ENCODE results near the gene MRAP. TPM values are rescaled to one million over a fixed set of nuclear protein-coding genes. Genes with fewer than 3 reads are reported as not detected.

MRAP gene
- total RNA-seq, 1 experiment from 2014 or later = not detected

DNA sequence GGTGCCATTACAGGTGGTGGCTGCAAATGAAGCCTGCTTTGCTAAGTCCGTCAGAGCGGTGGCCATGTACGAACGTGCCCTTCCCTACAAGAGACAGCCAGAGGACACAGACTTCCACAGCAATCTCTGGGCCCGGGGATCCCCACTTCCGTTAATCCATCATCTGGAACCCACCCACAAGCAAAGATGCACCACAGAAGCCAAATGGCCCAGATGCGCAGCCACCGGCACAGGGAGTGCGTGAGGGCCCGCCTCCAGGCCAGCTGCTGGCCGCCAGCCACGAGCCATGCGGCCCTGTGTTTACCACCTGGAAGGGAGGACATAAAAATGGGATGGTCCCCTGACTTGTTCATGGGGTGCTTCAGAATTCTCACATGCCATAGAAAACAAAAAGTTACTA lies 22.1 kb downstream of the MRAP start:
- Histone ChIP-seq H4K20me1 (ENCODE audit: insufficient read depth) (no peaks in the 10 kb centered on the region), H3K9me3 (ENCODE audit: control insufficient read depth in 1 of 2, insufficient read depth in 1 of 2, low read depth in 1 of 2, low read length in 2 of 2) (no peaks in the 10 kb centered on the region), H2AFZ (ENCODE audit: low read depth, low read length, poor library complexity, severe bottlenecking) (no peak overlapping the region), H3K36me3 (ENCODE audit: control insufficient read depth in 1 of 2, insufficient read depth in 2 of 2, low read length in 2 of 2) (peaks cover 70 to 91% of the 10 kb centered on the region in 2 experiments), H3K79me2 (ENCODE audit: insufficient read depth, low read length) (peaks cover 18% of the 10 kb centered on the region; the same call in 1 of the 2 replicates), H3K27ac (ENCODE audit: low read depth, low read length) (no peak overlapping the region), H3K9me2 (ENCODE audit: insufficient read depth) (no peaks in the 10 kb centered on the region), H3K4me1 (ENCODE audit: control insufficient read depth in 1 of 2, insufficient read depth in 2 of 2, low read length in 2 of 2) (no peaks in the 10 kb centered on the region), H3K27me3 (ENCODE audit: insufficient read depth, low read length) (no peaks in the 10 kb centered on the region), H3K4me3 (replicated peaks in 1 of 2; ENCODE audit: low read depth in 1 of 2, low read length in 2 of 2) (no peak overlapping the region), H3K9ac (ENCODE audit: low read length) (no peak overlapping the region), H3K4me2 (ENCODE audit: low read length) (no peak overlapping the region)
- no TSS peak for BruUV-seq (replicated peaks)
- CTCF ChIA-PET = no interaction called here
- ATAC-seq (no peak), DNase-seq (ENCODE audit: low read depth, low spot score) (no peak)
- POLR2A ChIA-PET = no interaction called here
- intact Hi-C loops (cut with micrococcal nuclease) = no loop called here
- TF ChIP-seq EGR1 (IDR thresholded peaks at IDR 0.05; ENCODE audit: low read depth) (no peak), JUND (IDR thresholded peaks at IDR 0.05) (no peak), TCF7L2 (IDR thresholded peaks at IDR 0.05; ENCODE audit: borderline replicate concordance, extremely low read depth, insufficient read depth, insufficient read length) (no peak), SRF (IDR thresholded peaks at IDR 0.05; ENCODE audit: low read depth) (no peak), ELF1 (IDR thresholded peaks at IDR 0.05; ENCODE audit: borderline replicate concordance, low read depth) (no peak), RAD21 (IDR thresholded peaks at IDR 0.05; ENCODE audit: low read depth) (no peak), EZH2 (IDR thresholded peaks at IDR 0.05) (no peak), EZH2phosphoT487 (IDR thresholded peaks at IDR 0.05; ENCODE audit: borderline replicate concordance) (no peak), POLR2A (IDR thresholded peaks at IDR 0.05; ENCODE audit: borderline replicate concordance, extremely low read depth, insufficient read depth, insufficient read length) (no peak), CEBPB (IDR thresholded peaks at IDR 0.05; ENCODE audit: low read depth) (no peak), SIN3A (IDR thresholded peaks at IDR 0.05; ENCODE audit: low read depth) (no peak), YY1 (IDR thresholded peaks at IDR 0.05; ENCODE audit: extremely low read depth, insufficient replicate concordance, low read depth, low read length) (no peak)
- TF ChIP-seq, protein P1, sequence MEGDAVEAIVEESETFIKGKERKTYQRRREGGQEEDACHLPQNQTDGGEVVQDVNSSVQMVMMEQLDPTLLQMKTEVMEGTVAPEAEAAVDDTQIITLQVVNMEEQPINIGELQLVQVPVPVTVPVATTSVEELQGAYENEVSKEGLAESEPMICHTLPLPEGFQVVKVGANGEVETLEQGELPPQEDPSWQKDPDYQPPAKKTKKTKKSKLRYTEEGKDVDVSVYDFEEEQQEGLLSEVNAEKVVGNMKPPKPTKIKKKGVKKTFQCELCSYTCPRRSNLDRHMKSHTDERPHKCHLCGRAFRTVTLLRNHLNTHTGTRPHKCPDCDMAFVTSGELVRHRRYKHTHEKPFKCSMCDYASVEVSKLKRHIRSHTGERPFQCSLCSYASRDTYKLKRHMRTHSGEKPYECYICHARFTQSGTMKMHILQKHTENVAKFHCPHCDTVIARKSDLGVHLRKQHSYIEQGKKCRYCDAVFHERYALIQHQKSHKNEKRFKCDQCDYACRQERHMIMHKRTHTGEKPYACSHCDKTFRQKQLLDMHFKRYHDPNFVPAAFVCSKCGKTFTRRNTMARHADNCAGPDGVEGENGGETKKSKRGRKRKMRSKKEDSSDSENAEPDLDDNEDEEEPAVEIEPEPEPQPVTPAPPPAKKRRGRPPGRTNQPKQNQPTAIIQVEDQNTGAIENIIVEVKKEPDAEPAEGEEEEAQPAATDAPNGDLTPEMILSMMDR (IDR thresholded peaks at IDR 0.05 in 2 of 3, conservative IDR thresholded peaks at IDR 0.05 in 1 of 3; ENCODE audit: borderline replicate concordance in 1 of 3, insufficient read depth in 1 of 3, low read depth in 2 of 3, low read length in 2 of 3) = no peak
- TF ChIP-seq, protein P2, sequence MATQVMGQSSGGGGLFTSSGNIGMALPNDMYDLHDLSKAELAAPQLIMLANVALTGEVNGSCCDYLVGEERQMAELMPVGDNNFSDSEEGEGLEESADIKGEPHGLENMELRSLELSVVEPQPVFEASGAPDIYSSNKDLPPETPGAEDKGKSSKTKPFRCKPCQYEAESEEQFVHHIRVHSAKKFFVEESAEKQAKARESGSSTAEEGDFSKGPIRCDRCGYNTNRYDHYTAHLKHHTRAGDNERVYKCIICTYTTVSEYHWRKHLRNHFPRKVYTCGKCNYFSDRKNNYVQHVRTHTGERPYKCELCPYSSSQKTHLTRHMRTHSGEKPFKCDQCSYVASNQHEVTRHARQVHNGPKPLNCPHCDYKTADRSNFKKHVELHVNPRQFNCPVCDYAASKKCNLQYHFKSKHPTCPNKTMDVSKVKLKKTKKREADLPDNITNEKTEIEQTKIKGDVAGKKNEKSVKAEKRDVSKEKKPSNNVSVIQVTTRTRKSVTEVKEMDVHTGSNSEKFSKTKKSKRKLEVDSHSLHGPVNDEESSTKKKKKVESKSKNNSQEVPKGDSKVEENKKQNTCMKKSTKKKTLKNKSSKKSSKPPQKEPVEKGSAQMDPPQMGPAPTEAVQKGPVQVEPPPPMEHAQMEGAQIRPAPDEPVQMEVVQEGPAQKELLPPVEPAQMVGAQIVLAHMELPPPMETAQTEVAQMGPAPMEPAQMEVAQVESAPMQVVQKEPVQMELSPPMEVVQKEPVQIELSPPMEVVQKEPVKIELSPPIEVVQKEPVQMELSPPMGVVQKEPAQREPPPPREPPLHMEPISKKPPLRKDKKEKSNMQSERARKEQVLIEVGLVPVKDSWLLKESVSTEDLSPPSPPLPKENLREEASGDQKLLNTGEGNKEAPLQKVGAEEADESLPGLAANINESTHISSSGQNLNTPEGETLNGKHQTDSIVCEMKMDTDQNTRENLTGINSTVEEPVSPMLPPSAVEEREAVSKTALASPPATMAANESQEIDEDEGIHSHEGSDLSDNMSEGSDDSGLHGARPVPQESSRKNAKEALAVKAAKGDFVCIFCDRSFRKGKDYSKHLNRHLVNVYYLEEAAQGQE (IDR thresholded peaks at IDR 0.05; ENCODE audit: low read depth) = no peak
- TF ChIP-seq, protein P3, sequence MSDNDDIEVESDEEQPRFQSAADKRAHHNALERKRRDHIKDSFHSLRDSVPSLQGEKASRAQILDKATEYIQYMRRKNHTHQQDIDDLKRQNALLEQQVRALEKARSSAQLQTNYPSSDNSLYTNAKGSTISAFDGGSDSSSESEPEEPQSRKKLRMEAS (IDR thresholded peaks at IDR 0.05) = no peak
- RAD21 ChIA-PET (ENCODE audit: low non-redundant PET in 1 of 2, low total read pairs in 2 of 2, uncharacterized antibody in 2 of 2, unreplicated experiment in 2 of 2) = no interaction called here

Measured in HCT116 (cell line).